Measurements from ENCODE around the gene BMP8B. TPM values are rescaled to one million over a fixed set of nuclear protein-coding genes. Genes with fewer than 3 reads are reported as not detected.
"Not testable (repeated sequence)": the region's sequence is repeated elsewhere in the genome, so short reads cannot be mapped to it uniquely, and the experiment has no call there.

BMP8B gene
- total and polyA plus RNA-seq, 8 donors: 0.14 to 5.2 (median 0.68) TPM; not detected in 1

GRCh38 chr1:39798859-39799769 lies 10.4 kb upstream of the BMP8B start:
- whole genome bisulfite sequencing, 5 donors: 43 to 55% (median 44%) methylated on average over 13 to 22 of the region's 26 CpGs
- intact Hi-C loops (cut with DNase I; ENCODE audit: low total_unique reads): not testable (repeated sequence)

GRCh38 chr1:39795651-39796050 lies 7.0 kb upstream of the BMP8B start:
- H3K4me3 ChIP-seq: no peak overlapping the region
- intact Hi-C loops (cut with DNase I; ENCODE audit: low total_unique reads): no loop called here
- H3K4me1 ChIP-seq: peaks cover 0 to 10% (median 3%) of the 10 kb centered on the region in 4 donors
- no peaks in the 10 kb centered on the region for H3K36me3 ChIP-seq
- WGBS, 5 donors: 14 to 46% (median 29%) methylated on average over 1 of the region's 1 CpG
- no peak for DNase-seq
- no peak overlapping the region for H3K27ac ChIP-seq
- TF ChIP-seq EP300 (IDR thresholded peaks at IDR 0.05) (no peak), CTCF (IDR thresholded peaks at IDR 0.05) (no peak), POLR2AphosphoS5 (IDR thresholded peaks at IDR 0.05) (no peak), POLR2A (IDR thresholded peaks at IDR 0.05) (no peak)
- peaks cover 0 to 9% (median 0%) of the 10 kb centered on the region in 3 donors for H3K27me3 ChIP-seq
- H3K9me3 ChIP-seq: no peaks in the 10 kb centered on the region

More at GRCh38 chr1:39798859-39799769, 10.4 kb upstream of the BMP8B start:
- Histone ChIP-seq H3K27ac (peak overlapping the region in 3 of 5 donors; percentile 13 to 74 (median 46)), H3K4me3 (peak overlapping the region in 2 of 4 donors; percentile 8 to 12)
- H3K27me3 ChIP-seq, H3K4me1 ChIP-seq, H3K36me3 ChIP-seq, H3K9me3 ChIP-seq: not testable (repeated sequence)
- peak; percentile 68 to 91 for DNase-seq
- peak in 1 of 3 donors; percentile 44 for TF ChIP-seq POLR2AphosphoS5 (IDR thresholded peaks at IDR 0.05)
- TF ChIP-seq CTCF (IDR thresholded peaks at IDR 0.05): peak in 1 of 7 experiments; percentile 3

- 94 to 100% (median 95%) methylated on average over 2 of the region's 2 CpGs for WGBS, 5 donors
- H3K9me3 ChIP-seq: no peaks in the 10 kb centered on the region
- H3K36me3 ChIP-seq: no peaks in the 10 kb centered on the region
- DNase-seq: no peak
- intact Hi-C loops (cut with DNase I; ENCODE audit: low total_unique reads): no loop called here
- peaks cover 13 to 22% (median 18%) of the 10 kb centered on the region in 4 donors for H3K4me1 ChIP-seq
- H3K27ac ChIP-seq: no peak overlapping the region
- H3K27me3 ChIP-seq: peaks cover 0 to 44% (median 22%) of the 10 kb centered on the region in 3 donors
- TF ChIP-seq POLR2AphosphoS5 (IDR thresholded peaks at IDR 0.05): no peak
- TF ChIP-seq EP300 (IDR thresholded peaks at IDR 0.05): no peak
- no peak for TF ChIP-seq POLR2A (IDR thresholded peaks at IDR 0.05)
- TF ChIP-seq CTCF (IDR thresholded peaks at IDR 0.05): no peak
- no peak overlapping the region for H3K4me3 ChIP-seq
These were observed 3.2 kb upstream of the BMP8B start for GRCh38 chr1:39791838-39792237.

GRCh38 chr1:39789571-39790110 lies 976 bp upstream of the BMP8B start:
- DNase-seq: no peak
- peaks cover 13 to 22% (median 18%) of the 10 kb centered on the region in 4 donors for H3K4me1 ChIP-seq
- WGBS, 5 donors: 51 to 56% (median 54%) methylated on average over 12 to 15 of the region's 15 CpGs
- TF ChIP-seq EP300 (IDR thresholded peaks at IDR 0.05) (no peak), POLR2AphosphoS5 (IDR thresholded peaks at IDR 0.05) (no peak), CTCF (IDR thresholded peaks at IDR 0.05) (no peak), POLR2A (IDR thresholded peaks at IDR 0.05) (no peak)
- peak overlapping the region in 2 of 5 donors; percentile 67 to 82 for H3K27ac ChIP-seq
- H3K4me3 ChIP-seq: peak overlapping the region; percentile 57 to 74 (median 67)
- no peaks in the 10 kb centered on the region for H3K36me3 ChIP-seq
- intact Hi-C loops (cut with DNase I; ENCODE audit: low total_unique reads): no loop called here
- no peaks in the 10 kb centered on the region for H3K9me3 ChIP-seq
- H3K27me3 ChIP-seq: peaks cover 0 to 47% (median 23%) of the 10 kb centered on the region in 3 donors
